Endodermal cell (in vitro differentiated cells): Measurements from ENCODE around the gene CARD8. TPM values are rescaled to one million over a fixed set of nuclear protein-coding genes. Genes with fewer than 3 reads are reported as not detected.

Experiments used
- DNase-seq: peaks from one replicate; pipeline ENCODE4 v3.0.0-alpha.2; 2017
- H3K27ac ChIP-seq: 2 replicates; pipeline ENCODE4 v1.5.1; 2013; ENCODE audit warnings: mild to moderate bottlenecking, low read depth, low read length, moderate library complexity
- H3K27me3 ChIP-seq: 2 replicates; pipeline ENCODE4 v1.6.1; 2013; ENCODE audit warnings: mild to moderate bottlenecking, low read length, moderate library complexity; ENCODE audit not compliant: insufficient read depth, control insufficient read depth, poor library complexity, severe bottlenecking
- H3K36me3 ChIP-seq: 2 replicates; pipeline ENCODE4 v1.7.0; 2013; ENCODE audit warnings: mild to moderate bottlenecking, low read length, moderate library complexity; ENCODE audit not compliant: control insufficient read depth, insufficient read depth
- H3K4me1 ChIP-seq: one replicate; pipeline ENCODE4 v1.7.0; 2013; ENCODE audit warnings: low read length; ENCODE audit not compliant: control insufficient read depth, insufficient read depth
- H3K4me3 ChIP-seq: 2 replicates; pipeline ENCODE4 v1.5.1; 2013; ENCODE audit warnings: mild to moderate bottlenecking, low read length, moderate library complexity
- H3K9ac ChIP-seq: 2 replicates; pipeline ENCODE4 v1.6.1; 2013; ENCODE audit warnings: mild to moderate bottlenecking, low read length, moderate library complexity; ENCODE audit not compliant: poor library complexity, severe bottlenecking; ENCODE audit errors: extremely low read depth
- H3K9me3 ChIP-seq: 2 replicates; pipeline ENCODE4 v1.6.1; 2013; ENCODE audit warnings: mild to moderate bottlenecking, low read length, moderate library complexity; ENCODE audit not compliant: control insufficient read depth
- H3K27ac Mint-ChIP-seq: 2 replicates; pipeline ENCODE4 v1.8.0; 2020; ENCODE audit warnings: mixed read lengths
- H3K27me3 Mint-ChIP-seq: 2 replicates; pipeline ENCODE4 v1.8.0; 2021; ENCODE audit warnings: mild to moderate bottlenecking, mixed read lengths; ENCODE audit not compliant: insufficient read depth
- H3K36me3 Mint-ChIP-seq: 2 replicates; pipeline ENCODE4 v1.8.0; 2020; ENCODE audit warnings: low read depth, mixed read lengths
- H3K4me1 Mint-ChIP-seq: 2 replicates; pipeline ENCODE4 v1.8.0; 2020; ENCODE audit warnings: mixed read lengths
- H3K4me3 Mint-ChIP-seq: 2 replicates; pipeline ENCODE4 v1.8.0; 2020; ENCODE audit warnings: mild to moderate bottlenecking, moderate library complexity, mixed read lengths
- H3K9me3 Mint-ChIP-seq: 2 replicates; pipeline ENCODE4 v1.8.0; 2020; ENCODE audit warnings: mild to moderate bottlenecking, mixed read lengths
- CTCF ChIP-seq: fragments of 200-600 bp; sonication (generic); conservative IDR thresholded peaks from 2 replicates; pipeline ENCODE4 v1.5.0; 2021; ENCODE audit warnings: antibody characterized with exemption, mild to moderate bottlenecking
- WGBS, 2 experiments: methylation state at CpG; one replicate each; pipeline versions ENCODE4 v1.1.5 to v1.1.7; 2013; ENCODE audit warnings: missing lambda C conversion rate in 2 of 2, mixed read lengths in 1 of 2; ENCODE audit not compliant: insufficient coverage in 1 of 2, insufficient read length in 1 of 2; 5-methylcytosine and 5-hydroxymethylcytosine counted together
- total RNA-seq, 2 donors: library from RNA; stranded (reverse); fragmentation: NEBNext Ultra II Directional in 1 of 2; extraction: Animal tissue kit (Norgen Biotek cat#: 25700) in 1 of 2; gene quantifications; 2 replicates in 1 of 2; 3 replicates in 1 of 2; pipeline ENCODE4 v1.2.1, GENCODE V29; 2021

Gene CARD8
- total RNA-seq, 2 donors from 2014 or later = 34.0 to 44.6 TPM

GRCh38 chr19:48176226-48176625 is 79.5 kb downstream of the CARD8 start:
- Mint-ChIP-seq H3K4me1 (peaks cover 3% of the 10 kb centered on the region), H3K27me3 (no peaks in the 10 kb centered on the region), H3K36me3 (peaks cover 57% of the 10 kb centered on the region), H3K27ac (no peak overlapping the region), H3K9me3 (peaks cover 10% of the 10 kb centered on the region), H3K4me3 (no peak overlapping the region)
- no peak for TF ChIP-seq CTCF
- Histone ChIP-seq H3K27me3 (no peaks in the 10 kb centered on the region), H3K4me3 (no peak overlapping the region), H3K27ac (no peak overlapping the region), H3K4me1 (no peaks in the 10 kb centered on the region), H3K36me3 (peaks cover 23% of the 10 kb centered on the region), H3K9me3 (peaks cover 3% of the 10 kb centered on the region), H3K9ac (no peak overlapping the region)
- 91 to 92% methylated on average over 1 to 3 of the region's 3 CpGs for WGBS, 2 experiments
- DNase-seq = no peak

GRCh38 chr19:48175578-48175977 is 80.1 kb downstream of the CARD8 start:
- no peaks in the 10 kb centered on the region for H3K27me3 Mint-ChIP-seq
- WGBS, 2 experiments = 94 to 97% methylated on average over 7 to 9 of the region's 10 CpGs
- TF ChIP-seq CTCF = no peak
- no peak overlapping the region for H3K27ac ChIP-seq
- H3K4me3 ChIP-seq = no peak overlapping the region
- no peak overlapping the region for H3K27ac Mint-ChIP-seq
- DNase-seq = no peak
- peaks cover 53% of the 10 kb centered on the region for H3K36me3 Mint-ChIP-seq
- peaks cover 6% of the 10 kb centered on the region for H3K9me3 Mint-ChIP-seq
- H3K27me3 ChIP-seq = no peaks in the 10 kb centered on the region
- no peaks in the 10 kb centered on the region for H3K4me1 ChIP-seq
- H3K4me1 Mint-ChIP-seq = peaks cover 6% of the 10 kb centered on the region
- no peak overlapping the region for H3K4me3 Mint-ChIP-seq
- no peaks in the 10 kb centered on the region for H3K9me3 ChIP-seq
- peaks cover 23% of the 10 kb centered on the region for H3K36me3 ChIP-seq
- no peak overlapping the region for H3K9ac ChIP-seq

- no peak for TF ChIP-seq CTCF
- Mint-ChIP-seq H3K27me3 (no peaks in the 10 kb centered on the region), H3K4me1 (peaks cover 6% of the 10 kb centered on the region), H3K9me3 (no peaks in the 10 kb centered on the region), H3K36me3 (peaks cover 45% of the 10 kb centered on the region), H3K27ac (no peak overlapping the region), H3K4me3 (no peak overlapping the region)
- WGBS, 2 experiments = 83 to 84% methylated on average over 6 of the region's 6 CpGs
- Histone ChIP-seq H3K27me3 (no peaks in the 10 kb centered on the region), H3K4me1 (no peaks in the 10 kb centered on the region), H3K4me3 (no peak overlapping the region), H3K9me3 (no peaks in the 10 kb centered on the region), H3K9ac (no peak overlapping the region), H3K36me3 (peaks cover 20% of the 10 kb centered on the region), H3K27ac (no peak overlapping the region)
- no peak for DNase-seq
These were observed 81.2 kb downstream of the CARD8 start for GRCh38 chr19:48174445-48175030.
